ENCODE measurements around the gene SLC38A3.

Gene SLC38A3

GRCh38 chr3:50269977-50270413 lies 64.9 kb downstream of the SLC38A3 start:
- no peak for DNase-seq

- DNase-seq, result no peak
Measured at GRCh38 chr3:50270422-50271224, 65.6 kb downstream of the SLC38A3 start.
